DND-41 (cell line): Measurements from ENCODE around the gene TUBB2B.

Source experiments
- EZH2 ChIP-seq: IDR thresholded peaks from 3 replicates; pipeline ENCODE4 v1.6.1; 2012; ENCODE audit warnings: borderline replicate concordance, low read depth, mild to moderate bottlenecking, moderate library complexity, low read length, inconsistent platforms; ENCODE audit not compliant: severe bottlenecking
- TF ChIP-seq, protein P1 (sequence below): IDR thresholded peaks from 2 replicates; pipeline ENCODE4 v1.5.1; 2012; ENCODE audit warnings: borderline replicate concordance, low read length, moderate library complexity, mild to moderate bottlenecking; ENCODE audit not compliant: poor library complexity, severe bottlenecking; ENCODE audit errors: extremely low read depth

DNA sequence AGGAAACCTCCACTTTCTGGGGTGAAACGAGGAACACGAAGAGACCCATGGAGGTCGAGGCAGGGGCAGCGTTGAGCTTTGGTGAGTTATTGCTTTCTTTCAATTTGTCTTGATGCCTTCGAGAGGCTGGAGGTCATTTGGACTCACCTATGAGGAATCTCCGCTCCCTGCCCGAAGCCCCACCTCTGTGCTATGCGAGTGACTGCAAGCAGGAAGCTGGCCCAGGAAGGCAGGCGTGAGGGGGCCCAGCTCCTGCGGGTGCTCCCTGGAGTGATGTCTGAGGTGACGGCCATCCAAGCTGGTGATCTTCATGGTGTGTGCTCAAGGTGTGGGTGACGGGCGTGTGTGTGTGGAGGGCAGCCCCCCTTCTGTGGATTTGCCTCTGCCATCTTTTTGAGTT lies 44.3 kb upstream of the TUBB2B start:
- TF ChIP-seq, protein P1, sequence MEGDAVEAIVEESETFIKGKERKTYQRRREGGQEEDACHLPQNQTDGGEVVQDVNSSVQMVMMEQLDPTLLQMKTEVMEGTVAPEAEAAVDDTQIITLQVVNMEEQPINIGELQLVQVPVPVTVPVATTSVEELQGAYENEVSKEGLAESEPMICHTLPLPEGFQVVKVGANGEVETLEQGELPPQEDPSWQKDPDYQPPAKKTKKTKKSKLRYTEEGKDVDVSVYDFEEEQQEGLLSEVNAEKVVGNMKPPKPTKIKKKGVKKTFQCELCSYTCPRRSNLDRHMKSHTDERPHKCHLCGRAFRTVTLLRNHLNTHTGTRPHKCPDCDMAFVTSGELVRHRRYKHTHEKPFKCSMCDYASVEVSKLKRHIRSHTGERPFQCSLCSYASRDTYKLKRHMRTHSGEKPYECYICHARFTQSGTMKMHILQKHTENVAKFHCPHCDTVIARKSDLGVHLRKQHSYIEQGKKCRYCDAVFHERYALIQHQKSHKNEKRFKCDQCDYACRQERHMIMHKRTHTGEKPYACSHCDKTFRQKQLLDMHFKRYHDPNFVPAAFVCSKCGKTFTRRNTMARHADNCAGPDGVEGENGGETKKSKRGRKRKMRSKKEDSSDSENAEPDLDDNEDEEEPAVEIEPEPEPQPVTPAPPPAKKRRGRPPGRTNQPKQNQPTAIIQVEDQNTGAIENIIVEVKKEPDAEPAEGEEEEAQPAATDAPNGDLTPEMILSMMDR: no peak
- no peak for TF ChIP-seq EZH2
